HG02943 (cell line): ENCODE results near the gene SAMD14.

Experiments used
- ATAC-seq: cut with Tn5 transposase; IDR thresholded peaks from one replicate; pipeline ENCODE4 v1.9.1; 2021; ENCODE audit warnings: mild to moderate bottlenecking, low read depth, moderate library complexity; ENCODE audit not compliant: unreplicated experiment

SAMD14 gene

DNA sequence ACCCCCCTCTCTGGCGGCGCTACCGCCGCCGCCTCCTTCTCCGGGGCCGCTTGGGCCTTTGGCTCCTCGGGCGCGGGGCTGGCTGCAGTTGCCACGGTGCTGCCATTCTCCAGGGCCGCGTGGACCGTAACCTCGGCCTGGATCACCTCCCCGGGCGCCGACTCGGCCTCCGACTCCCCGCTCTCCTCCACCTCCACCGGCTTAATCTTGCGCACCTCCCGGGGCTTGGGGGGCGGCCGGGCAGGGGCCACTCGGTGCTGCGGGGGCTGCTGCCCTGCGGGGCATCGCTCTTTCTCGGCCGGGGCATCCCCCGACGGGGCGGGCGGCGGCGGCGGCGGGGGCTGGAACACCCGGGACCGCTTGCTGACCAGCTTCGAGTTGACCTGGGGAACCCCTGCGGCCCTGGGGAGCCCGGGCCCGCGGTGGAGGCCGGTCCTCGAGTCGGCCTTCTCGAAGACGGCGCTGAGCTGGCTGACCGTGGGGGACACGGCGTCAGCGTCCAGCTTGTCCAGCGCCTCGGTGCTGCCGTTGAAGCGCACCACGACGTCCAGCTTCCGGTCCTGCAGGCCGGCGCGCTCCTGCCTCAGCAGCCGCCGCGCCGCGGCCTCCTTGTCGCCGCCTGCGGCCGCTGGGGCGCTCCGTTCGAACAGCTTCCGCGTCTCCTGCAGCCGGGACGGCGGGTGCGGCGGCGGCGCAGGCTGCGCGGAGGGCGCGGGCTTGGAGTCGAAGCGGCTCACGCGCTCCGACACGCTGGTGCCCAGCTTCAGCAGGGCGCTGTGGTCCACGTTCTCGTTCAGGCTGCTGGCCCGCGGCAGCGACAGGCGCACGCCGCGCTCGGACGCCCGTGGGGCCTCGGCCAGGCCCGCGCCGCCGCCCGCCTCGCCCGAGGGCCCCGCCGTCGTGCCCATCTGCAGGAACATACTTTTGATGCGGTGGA lies 19.7 kb upstream of the SAMD14 start:
- ATAC-seq = no peak

DNA sequence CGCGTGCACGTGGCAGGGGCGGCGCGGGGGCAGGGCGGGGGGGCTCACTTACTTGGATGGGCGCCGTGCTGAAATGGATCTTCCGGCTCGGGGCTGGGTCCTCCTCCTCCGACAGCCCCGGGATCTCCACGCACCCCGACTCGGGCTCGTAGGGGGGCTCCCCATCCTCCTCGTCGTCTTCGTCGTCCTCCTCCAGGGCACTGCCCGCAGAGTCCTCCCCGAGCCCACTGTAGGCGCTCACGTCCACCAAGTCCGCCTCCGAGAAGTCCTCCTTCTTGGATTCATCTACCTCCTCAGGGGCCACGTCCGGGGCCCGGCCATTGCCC lies 19.1 kb upstream of the SAMD14 start:
- ATAC-seq = no peak

DNA sequence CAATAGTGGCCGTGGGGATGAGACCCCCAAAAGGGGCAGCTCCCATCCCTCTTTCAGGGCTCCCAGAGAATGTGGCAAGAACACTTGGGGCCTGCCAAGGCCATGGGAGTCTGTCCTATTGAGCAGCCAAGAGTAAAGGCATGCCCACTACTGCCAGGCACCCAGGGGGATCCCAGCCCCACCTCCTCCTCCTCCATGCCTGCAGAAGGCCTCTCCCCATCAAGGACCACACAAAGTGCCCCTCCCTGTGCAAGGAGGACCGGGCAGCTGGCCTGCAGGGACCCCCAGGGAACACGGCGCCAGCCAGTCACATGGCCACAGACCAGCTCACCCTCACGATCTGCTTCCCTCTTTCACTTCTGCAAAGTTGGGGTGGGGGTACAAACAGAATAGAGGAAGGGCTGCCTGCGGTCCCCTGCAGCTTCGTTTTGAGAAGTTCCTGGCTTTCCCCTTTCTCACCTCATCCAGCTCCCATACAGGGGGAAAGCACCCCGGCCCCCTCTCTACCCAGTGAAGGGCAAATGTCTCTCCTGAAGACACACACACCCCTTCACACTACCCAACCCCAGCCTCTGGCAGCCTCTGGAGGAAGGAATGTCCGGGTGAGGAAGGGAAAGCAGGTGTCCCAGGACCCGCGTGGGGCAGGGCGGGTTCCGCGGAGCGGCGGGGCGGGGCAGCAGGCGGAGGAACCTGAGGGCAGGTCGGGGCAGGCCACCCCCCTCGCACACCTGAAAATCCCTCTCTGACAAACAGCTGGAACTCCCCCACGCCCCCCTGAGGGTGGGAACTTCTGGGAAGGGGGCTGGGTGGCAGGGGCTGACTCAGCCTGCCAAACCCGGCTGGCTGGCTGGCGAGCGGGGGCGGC lies 18.5 kb upstream of the SAMD14 start:
- peak; percentile 33 for ATAC-seq

DNA sequence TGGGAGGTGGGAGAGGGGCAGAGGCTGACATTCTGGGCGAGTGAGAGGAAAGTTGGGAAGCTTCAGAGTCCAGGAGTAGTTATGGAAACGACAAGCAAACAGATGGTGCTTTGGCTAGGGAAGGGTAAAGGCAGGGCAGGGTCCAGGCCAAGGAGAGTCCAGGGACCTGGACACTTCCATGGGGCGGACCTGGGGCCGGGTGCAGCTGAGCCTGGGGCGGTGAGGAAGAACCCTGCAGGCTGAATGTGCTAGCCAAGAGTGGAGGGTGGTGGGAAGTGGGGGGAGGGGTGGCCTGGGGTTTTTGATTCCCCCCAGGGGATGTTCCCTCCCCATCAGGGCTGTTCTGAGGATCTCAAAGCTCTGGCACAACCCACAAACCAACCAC lies 17.9 kb upstream of the SAMD14 start:
- ATAC-seq = no peak

DNA sequence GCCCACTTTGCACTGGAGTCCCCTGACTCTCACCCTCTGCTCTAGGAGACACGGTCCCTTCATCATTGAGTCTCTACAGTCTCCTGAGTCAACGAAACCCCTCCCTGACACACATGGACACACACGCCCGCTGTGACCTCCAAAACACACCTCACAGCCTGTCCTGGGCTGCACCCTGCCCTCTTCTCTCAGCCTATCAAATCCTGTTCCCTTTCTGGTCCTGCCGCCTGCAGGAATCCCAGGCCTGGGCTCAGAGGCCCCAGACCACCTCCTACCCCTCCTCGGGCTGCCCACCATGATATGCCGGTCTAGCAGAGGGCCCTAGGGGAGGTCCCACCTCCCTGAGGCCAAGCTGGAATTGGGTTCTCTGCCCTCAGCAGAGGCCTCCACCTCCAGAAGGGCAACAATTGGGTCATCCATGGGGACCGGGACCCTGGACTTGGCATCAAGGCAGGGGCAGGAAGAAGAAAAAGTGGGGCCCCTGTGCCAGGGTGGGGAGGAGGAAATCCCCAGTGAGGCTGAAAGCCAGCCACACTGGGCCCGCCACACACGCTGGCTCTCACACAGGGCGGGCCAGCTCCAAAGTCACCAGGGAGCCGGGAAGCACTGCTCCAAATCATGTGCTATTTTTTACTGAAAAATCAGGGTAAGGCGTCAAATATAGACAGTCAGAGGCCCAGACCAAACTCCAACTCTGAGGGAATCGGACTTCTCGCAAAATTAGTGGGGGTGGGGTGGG lies 17.1 kb upstream of the SAMD14 start:
- no peak for ATAC-seq

DNA sequence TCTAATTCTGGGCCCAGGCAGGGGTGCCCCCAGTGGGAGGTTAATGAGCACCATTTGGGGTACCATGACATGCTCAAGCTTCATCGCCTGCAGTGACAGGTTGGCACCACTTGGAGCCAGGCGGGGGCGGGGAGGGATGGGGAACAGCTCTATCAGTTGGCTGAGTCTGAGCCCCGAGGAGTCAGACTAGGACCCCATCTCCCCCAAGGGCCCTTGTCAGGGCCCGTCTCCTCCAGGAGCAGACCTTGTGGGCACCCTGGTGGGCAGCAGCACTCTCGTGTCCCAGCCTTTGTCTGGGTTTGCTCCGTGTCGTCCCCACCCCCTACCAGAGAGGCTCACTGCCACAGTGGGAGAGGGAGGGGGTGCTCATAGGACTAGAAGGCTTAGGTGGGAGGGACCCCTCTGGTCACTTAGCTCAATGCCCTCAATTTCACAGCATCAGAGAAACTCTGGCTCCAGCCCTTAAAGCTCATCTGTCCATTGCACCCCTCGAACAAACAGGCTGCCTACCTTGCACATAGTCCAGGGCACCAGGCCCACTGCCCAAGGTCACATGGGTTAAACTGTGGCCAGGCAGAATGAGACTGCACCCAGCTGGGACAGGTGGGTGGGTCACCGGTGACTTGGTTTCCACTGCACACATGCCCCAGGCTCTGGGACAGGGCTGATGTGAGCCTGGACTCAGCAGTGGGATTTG lies 16.4 kb upstream of the SAMD14 start:
- no peak for ATAC-seq

DNA sequence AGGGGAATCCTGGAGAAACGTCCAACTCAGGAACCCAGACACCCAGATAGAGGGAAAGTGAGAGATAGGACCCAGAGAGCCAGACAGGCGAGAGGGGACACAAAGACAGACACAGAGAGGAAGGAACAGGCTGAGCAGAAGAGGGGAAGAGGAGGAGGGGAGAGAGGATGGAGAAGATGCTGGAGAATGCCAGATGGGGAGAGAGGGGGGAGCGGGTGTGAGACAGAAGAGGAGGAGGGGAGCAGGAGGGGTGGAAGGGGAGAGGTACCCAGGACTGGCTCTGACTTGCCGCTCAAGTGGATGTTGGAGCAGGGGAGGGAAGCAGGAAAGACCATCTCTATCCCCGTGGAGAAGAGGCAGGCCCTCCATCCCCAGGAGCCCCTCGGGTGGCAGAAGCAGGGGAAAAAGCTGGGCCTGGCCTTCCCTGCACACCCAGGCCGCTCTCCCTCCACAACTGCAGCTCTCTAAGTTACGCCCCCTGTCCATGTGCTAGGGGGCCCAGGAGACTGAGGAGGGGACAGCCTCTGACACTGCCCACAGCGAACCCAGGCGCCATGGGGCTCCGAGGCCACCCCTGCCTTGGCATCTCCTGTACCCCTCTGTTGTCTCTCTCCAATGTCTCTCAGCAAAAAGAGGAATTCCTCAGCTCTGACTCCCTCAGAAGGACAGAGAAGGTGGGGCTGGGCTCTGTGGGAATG lies 15.7 kb upstream of the SAMD14 start:
- no peak for ATAC-seq

- no peak for ATAC-seq
Observed at GRCh38 chr17:50144845-50145531, 15.0 kb upstream of the SAMD14 start.

- ATAC-seq = no peak
Observed at GRCh38 chr17:50144355-50144754, 14.4 kb upstream of the SAMD14 start.

DNA sequence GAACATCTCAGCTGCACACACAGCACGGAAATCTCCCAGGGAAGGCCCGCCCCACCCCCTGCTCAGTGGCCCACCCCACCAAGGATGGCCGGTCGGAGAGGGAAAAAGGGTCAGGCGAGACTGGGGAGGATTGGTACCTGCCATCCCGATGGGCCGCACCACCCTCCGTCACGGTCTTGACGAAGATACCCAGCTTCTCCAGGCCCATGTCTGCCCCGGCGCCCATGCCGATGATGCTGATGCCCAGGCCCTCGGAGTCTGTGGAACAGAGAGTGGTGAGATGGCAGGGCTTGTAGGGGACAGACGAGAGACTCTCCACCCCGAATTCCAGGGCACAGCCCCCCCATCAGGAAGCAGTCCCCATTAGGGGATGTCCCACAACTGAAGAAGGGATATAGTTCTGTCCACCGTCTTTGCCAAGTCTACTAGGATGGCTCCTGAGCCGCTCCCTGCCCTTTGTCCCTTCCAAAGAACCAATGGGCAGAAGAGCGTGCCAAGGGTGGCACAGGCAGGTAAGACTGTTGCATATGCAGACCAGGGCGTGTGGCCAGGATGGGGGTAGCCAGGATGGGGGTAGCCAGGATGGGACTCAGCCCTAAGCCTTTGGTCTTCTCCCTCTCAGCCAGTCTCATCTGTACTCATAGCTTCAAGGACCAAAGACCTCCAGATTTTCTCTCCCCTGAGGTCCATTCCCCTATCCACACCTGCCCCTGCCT lies 13.7 kb upstream of the SAMD14 start:
- ATAC-seq = no peak

DNA sequence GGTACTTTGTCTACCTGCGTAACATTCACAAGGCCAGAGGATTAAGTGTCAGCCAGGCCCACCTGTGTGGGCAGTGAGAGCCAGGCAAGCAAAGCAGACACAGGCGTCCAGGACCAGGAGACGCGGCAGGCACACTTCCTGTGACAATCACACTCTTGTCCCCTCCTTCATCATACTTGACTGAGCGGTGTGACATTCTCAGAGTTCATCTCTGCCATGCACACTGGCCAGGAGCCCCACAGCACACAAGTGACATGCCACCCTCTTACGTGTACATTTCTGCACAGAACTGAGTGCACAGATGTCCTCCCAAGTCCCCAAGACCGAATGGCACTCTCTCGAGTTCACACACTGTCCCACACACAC lies 11.8 kb upstream of the SAMD14 start:
- ATAC-seq = no peak

GRCh38 chr17:50141026-50141744 lies 11.2 kb upstream of the SAMD14 start:
- no peak for ATAC-seq

GRCh38 chr17:50139950-50140885 lies 10.3 kb upstream of the SAMD14 start:
- ATAC-seq = no peak

- no peak for ATAC-seq
Observed at GRCh38 chr17:50139185-50139783, 9.3 kb upstream of the SAMD14 start.

DNA sequence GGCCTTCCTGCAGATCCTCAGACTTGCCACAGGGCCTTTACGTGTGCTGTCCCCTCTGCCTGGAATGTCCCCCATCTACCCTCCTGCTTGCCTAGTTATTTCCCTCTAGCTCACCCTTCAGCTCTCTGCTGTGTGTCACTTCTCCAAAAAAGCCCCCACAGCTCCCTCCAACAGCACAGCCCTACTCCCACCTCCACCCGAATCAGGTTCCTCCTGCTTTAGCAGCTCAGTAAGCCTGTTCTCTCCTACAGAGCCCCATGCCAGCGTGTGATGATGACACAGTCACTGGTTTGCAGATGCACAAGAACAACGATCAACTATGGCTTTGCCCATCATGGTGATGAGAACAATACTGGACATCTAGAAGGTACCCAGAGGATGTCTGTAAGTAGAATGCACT lies 7.1 kb upstream of the SAMD14 start:
- no peak for ATAC-seq

GRCh38 chr17:50136096-50136687 lies 6.2 kb upstream of the SAMD14 start:
- no peak for ATAC-seq
